HG02885 (cell line): ENCODE results near the gene OR1B1.
"Not testable (repeated sequence)": the region's sequence is repeated elsewhere in the genome, so short reads cannot be mapped to it uniquely, and the experiment has no call there.

Experiments
- ATAC-seq: cut with Tn5 transposase; IDR thresholded peaks from one replicate; pipeline ENCODE4 v1.9.1; 2021; ENCODE audit warnings: mild to moderate bottlenecking; ENCODE audit not compliant: unreplicated experiment, poor library complexity

Gene OR1B1

DNA sequence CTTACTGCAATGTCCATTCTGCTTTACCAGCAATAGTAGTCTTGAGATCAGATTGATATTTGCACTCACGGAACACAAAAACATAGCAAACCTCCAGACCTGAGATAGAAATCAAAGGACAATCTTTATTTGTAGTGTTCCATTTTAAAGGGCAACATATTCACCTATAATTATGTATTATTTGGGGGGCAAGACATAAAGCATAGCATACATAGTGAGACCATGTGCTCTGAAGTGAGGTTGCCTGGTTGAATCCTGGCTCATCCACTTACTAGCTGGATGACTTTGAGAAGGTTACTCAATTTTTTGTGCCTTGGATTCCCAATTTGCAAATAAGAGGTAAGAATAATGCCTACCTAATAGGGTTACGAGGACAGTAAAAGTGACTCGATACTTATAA is at the start of gene OR1B1:
Gene OR1B1, minus strand, starts transcription at position 101 of the 400 bp plus-strand sequence.
- no peak for ATAC-seq

DNA sequence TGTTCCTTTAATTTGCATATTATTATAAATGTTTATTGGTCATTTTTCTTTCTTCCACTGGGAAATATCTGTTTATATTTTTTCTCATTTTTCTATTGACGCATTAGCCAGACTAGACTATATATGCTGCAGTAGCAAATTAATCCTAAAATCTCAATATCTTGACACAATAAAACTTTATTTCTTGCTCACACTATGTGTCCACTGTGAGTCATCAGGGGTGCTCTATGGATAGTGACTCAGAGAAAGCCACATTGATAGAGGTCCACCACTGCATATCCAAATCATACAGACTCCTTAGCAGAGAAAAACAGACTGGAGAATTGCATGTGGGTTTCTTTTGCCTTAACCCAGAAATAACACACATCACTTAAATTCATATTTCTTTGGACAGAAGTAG is 38.3 kb upstream of the OR1B1 start:
- no peak for ATAC-seq

DNA sequence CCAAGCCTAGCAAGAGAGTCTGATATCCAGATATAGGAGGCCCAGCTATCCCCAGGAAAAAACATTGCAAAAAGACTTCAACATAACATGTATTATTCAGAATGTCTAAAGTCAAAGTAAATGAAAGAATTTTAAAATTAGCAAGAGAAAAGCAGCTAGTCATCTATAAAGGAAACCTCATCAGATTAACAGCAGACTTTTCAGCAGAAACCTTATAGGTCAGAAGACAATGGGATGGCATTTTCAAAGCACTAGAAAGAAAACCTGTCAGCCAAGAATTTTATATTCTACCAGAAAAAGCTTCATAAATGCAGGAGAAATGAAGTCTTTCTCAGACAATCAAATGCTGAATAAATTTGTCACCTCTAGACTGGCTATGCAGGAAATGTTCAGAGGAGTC is 27.4 kb upstream of the OR1B1 start:
- no peak for ATAC-seq

DNA sequence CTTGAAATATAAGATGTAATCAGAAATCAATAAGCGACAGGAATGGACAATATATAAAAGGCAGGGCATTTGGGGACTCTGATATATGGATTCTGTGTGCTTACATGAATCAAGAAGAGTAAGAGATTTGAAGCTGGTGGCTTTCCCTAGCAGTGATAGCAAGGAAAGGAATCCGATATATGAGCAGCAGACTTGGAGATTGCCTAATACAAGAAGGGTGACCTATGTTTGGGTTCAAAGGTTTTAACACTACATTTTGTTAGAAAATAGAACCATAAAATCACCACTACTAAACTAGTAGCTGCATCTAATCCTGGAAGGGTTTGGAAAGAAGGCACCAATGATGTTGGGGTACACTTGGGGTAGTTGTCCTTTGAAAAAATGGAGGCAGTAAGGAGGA is 15.1 kb upstream of the OR1B1 start:
- no peak for ATAC-seq

DNA sequence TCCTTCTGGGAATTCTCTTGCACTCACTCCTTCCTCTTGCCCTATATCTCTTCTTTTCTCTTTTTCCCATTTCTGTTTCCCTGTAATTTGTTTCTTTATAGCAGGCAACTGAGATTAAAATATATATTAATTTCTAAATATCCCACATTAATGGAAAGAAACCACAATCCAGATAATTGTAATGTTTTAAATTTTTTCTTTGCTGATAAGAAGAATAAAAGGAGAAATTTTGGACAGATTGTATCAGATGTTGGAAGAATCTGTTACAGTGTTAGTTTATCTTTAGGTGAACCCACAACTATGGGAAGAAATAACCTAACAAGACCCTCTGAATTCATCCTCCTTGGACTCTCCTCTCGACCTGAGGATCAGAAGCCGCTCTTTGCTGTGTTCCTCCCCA is 4.0 kb upstream of the OR1B1 start, which contains the start of gene OR1L1:
Gene OR1L1, plus strand, starts transcription at position 301 of the 400 bp plus-strand sequence. Its CDS starts 0 bp downstream, at position 301.
- ATAC-seq = no peak

DNA sequence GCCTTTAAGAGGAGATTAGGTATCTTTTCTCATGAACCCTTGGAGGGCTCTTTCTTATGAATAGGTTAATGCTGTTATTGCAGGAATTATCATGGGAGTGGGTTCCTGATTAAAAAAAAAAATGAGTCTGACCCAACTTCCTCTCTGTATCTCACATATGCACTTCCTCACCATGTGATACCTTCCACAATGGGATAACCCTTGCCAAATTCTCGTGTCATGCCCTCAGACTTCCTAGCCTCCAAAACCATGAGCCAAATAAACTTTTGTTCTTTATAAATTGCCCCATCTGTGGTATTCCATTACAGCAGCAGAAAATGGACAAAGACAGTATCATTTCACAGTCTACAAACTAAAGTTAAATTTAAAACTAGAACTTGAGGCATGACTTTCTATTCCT is 1.0 kb downstream of the OR1B1 start:
- no peak for ATAC-seq

DNA sequence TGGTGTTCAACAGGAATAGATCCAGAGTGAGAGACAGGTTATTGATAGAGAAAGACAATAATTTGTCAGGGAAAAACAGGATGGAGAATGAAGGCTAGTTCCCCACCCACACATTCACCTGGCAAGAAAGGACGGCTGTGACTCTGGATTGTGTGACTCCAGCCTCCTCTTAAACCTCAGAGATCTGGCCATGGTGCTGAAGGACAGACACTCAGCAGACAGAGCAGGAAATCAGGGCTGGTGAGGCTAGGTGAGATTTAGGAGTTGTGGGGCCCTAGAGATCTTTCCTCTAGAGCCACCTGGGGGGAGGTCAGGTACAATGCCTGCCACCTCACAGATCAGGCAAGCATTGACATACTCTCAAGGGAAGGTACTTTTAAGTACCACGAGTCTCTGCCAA is 15.2 kb downstream of the OR1B1 start:
- no peak for ATAC-seq

DNA sequence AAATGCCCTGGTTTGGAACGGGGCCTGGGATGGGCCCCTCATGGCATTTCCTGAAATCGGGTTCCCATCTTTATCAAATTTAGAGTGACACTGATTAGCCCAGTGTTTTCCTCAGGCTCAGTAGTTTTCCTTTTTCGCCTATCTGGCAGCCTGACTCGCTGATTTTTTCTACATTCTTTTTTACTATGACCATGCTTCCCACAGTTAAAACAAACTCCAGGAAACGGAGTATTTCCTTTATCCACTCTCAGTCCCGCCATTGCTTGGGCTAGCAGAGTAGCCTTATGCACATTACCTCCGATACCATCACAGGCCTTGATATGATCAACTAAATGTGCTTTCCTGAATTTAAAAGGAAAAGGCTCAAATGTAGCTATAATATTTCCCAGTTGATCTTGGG is 37.4 kb downstream of the OR1B1 start:
- no peak for ATAC-seq

DNA sequence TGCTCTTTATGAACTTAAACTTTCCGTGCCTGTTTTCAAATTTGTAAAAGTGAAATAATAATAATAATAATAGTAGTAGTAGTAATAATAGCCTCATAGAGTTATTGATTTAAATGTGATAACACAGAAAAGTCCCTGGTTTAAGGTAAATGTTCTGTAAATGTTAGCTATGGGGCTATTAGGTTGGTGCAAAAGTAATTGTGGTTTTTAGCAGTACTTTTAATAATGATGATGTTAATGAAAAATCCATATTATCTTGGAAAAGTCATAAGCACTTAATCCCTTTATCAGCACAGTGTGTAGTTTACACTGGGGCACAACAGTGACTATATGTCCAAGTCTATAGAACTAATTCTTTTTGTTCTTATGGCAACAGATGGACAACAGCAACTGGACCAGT is 43.1 kb downstream of the OR1B1 start, which contains the start of gene OR1Q1:
Gene OR1Q1, plus strand, starts transcription at position 377 of the 400 bp plus-strand sequence. Its CDS starts 0 bp downstream, at position 377.
- no peak for ATAC-seq

DNA sequence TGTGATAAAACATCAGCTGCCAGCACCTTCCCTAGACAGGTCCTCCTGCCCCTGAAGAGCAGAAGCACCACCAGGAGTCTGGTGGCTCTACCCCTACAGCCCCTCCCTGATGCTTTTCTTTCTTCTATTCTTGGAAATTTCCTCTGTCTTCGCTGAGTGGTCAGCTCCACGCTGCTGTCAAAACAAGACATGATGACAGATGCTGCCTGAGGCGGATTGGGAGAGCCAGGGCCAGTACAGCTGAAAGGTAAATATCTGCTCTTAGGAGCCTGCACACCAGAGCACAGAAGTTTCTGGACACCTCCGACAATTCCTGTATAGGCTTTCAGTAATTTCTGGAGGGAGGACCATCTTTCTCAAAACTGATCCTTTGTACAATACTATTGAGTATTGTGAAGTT is 47.6 kb downstream of the OR1B1 start:
- ATAC-seq = no peak

DNA sequence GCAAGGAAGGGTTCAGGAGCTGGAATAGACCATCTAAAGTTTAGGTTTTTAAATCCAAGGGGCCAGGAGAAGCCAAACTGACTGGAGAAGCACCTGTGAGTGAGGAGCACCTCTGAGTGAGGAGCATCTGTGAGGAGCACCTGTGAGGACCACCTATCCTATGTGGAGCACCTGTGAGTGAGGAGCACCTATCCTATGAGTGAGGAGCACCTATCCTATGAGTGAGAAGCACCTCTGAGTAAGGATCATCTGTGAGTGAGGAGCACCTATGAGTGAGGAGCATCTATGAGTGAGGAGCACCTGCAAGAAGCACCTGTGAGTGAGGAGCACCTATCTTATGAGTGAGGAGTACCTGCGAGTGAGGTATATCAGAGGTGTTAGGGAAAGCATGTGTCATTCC is 50.8 kb downstream of the OR1B1 start:
- no peak for ATAC-seq

DNA sequence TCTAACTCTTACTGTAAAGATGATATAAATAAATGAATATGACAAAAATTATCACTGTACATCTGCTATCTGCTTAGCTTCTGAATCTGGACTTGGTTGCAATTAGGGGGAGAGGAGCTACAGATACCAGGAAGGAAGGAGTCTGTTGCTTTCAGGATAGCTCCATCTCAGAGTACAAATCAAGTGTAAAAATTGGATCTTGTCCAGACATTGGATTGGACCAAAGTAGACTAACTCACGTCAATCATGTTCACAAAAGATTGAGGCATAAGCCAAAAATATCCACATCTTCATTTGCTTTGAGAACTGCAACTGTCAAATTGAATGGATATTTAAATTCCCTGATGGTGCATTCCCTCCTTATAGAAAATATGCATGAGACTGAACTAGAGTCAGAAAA is 51.7 kb downstream of the OR1B1 start:
- ATAC-seq = no peak

DNA sequence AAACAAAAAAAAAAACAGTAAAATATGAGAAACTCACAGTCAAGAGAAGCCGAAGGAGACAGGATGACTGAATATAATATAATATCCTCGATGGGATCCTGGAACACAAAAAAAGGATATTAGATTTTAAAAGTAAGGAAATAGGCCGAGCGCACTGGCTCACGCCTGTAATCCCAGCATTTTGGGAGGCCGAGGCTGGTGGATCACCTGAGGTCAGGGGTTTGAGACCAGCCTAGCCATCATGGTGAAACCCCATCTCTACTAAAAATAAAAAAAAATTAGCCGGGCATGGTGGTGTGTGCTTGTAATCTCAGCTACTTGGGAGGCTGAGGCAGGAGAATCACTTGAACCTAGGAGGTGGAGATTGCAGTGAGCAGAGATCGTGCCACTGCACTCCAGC is 74.1 kb downstream of the OR1B1 start, which contains the start of gene OR1L8:
Gene OR1L8, minus strand, starts transcription at position 101 of the 400 bp plus-strand sequence. CDS start 14,907 bp downstream, outside the sequence.
- not testable (repeated sequence) for ATAC-seq

DNA sequence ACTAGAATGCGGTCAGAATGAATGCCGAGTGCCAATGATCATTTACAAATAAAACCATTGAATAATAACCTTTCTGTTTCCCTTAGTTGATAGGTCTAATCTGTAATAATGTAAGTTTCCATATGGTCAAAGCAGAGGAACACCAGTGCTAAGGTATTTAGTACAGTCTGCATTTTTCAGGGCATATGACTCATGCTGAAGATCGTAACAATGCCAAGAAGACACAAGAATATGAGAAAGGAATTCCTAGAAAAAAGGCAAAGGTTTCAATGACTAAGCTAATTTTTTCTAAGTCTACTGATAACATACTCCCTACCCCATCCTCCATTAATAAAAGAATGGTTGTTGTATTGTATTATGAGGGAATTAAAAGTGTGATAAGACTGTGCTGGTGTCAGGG is 77.1 kb downstream of the OR1B1 start:
- no peak for ATAC-seq

DNA sequence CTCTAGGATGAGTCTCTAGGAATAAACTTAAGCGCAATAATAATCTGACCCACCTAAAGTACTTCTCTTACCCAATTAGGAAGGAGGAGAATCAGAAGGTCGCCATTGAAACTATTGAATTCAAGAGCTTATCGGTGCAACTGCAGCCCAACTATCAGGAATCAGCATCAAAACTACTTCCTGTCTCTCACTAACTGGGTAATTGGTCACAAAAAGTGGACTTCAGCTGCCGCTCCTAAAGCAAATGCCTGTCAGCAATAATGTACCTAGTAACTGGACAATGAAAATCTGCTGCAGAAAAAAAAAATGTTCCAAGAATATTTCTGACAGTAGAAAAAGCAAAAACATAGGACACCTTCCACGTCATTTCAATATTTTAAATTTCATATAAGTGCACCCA is 77.6 kb downstream of the OR1B1 start:
- ATAC-seq = no peak
